Stimulated activated CD4-positive, alpha-beta T cell treated with anti-CD3 and anti-CD28 coated beads, Interleukin-12 subunit alpha, Interleukin-12 subunit beta, amount 100 ng/mL, for 48 hours (primary cell): ENCODE data around the gene PADI1.
"Not testable (repeated sequence)": the region's sequence is repeated elsewhere in the genome, so short reads cannot be mapped to it uniquely, and the experiment has no call there.

Source experiments
- DNase-seq, 3 donors: peaks; one replicate each; pipeline ENCODE4 v3.0.0-alpha.2; 2020; ENCODE audit warnings: low read depth in 2 of 3, low spot score in 1 of 3

The PADI1 gene

GRCh38 chr1:17239420-17239819 is 34.5 kb downstream of the PADI1 start:
- DNase-seq = peak in 2 of 3 donors; percentile 10 to 14

DNA sequence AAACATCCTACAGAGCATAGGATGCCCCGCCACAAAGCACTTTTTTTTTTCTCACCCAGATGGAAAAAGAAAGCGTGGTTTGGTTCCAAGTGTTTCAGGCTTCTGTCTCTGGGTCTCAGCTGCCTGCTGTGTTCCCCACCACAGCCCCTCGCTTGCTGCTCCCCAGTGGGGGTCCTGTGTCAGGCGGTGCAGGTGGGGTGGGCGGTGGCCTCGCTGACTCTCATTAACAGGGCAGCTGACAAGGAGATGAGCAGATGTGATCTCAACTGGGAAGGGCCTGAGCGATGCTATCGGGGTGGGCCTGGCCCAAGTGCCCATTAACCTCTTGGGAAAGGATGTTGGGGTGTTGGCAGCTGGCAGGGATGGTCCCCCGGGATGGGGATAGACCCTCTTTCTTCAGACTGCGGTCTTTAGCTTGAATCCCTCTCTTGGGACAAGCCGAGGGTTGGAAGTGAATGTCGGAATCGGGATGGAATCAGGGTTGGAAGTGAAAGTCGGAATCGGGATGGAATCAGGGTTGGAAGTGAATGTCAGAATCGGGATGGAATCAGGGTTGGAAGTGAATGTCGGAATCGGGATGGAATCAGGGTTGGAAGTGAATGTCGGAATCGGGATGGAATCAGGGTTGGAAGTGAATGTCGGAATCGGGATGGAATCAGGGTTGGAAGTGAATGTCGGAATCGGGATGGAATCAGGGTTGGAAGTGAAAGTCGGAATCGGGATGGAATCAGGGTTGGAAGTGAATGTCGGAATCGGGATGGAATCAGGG is 36.3 kb downstream of the PADI1 start:
- DNase-seq = not testable (repeated sequence)

DNA sequence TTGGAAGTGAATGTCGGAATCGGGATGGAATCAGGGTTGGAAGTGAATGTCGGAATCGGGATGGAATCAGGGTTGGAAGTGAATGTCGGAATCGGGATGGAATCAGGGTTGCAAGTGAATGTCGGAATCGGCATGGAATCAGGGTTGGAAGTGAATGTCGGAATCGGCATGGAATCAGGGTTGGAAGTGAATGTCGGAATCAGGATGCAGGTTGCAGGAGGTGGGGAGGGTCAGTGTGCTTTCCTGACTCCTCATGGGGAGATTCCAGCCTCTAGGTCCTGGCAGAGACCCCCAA is 36.8 kb downstream of the PADI1 start:
- not testable (repeated sequence) for DNase-seq

DNA sequence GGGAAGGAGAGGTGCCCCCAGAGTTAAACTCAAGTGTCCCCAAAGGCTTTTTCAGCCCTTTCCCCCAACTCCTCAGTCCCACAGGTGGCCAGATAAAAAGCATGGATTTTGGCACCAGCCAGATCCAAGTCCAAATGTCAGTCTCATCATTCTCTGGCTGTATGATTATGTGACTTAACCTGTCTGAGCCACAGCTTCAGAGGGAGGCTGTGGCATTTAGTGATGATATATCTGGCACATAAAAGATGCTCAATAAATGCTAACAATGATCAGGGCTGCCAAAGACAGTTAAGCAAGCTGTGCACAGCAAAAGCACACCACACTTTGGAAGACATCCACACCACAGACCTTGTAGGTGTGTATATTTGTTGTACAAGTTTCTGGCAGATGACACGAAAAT is 38.3 kb downstream of the PADI1 start:
- DNase-seq = no peak

- no peak for DNase-seq
Measured at GRCh38 chr1:17244821-17245740, 40.2 kb downstream of the PADI1 start.

GRCh38 chr1:17245816-17246325 is 40.9 kb downstream of the PADI1 start:
- DNase-seq = no peak

DNA sequence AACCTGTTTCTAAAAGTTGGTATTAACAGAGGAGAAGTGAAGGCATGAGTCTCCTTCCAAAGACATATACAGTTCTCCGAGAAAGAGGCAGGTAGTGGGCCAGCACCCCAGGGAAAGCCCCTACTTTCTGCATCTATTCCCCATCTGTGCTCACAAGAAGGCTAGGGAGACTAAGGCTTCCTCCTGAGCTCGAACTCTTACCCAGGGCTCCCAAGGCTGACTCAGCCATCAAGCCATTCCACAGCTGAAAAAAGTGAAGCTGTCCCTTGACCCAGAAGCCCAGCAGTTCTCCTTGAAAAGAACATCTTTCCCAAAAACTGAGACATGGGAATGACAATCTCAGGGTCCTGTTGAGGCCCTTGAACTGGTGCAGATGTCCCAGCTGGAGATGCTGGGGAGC is 42.0 kb downstream of the PADI1 start:
- DNase-seq = no peak

- no peak for DNase-seq
Measured at GRCh38 chr1:17248781-17249180, 43.9 kb downstream of the PADI1 start, which contains the start of gene PADI3. PADI3 (plus strand) TSS chr1:17249098; CDS start chr1:17249138, 40 bp downstream.

GRCh38 chr1:17250601-17251000 is 45.7 kb downstream of the PADI1 start:
- no peak for DNase-seq

DNA sequence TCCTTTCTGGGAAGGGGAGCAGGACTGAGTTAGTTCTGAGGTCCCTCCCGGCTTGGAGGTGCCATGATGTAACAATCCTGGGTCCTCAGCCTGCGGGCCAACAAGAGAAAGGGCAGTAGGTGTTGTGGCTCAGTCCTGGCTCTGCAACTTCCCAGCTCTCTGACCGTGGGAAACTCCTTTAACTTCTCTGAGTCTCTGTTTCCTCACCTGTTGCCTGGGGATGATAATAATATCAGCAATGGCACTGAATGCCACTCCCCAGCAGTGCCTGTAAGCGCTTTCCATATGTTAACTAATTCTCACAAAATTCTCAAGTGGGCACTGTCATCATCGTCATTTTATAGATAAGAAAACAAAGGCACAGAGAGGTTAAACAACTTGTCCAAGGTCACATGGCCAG is 46.3 kb downstream of the PADI1 start:
- DNase-seq = no peak

DNA sequence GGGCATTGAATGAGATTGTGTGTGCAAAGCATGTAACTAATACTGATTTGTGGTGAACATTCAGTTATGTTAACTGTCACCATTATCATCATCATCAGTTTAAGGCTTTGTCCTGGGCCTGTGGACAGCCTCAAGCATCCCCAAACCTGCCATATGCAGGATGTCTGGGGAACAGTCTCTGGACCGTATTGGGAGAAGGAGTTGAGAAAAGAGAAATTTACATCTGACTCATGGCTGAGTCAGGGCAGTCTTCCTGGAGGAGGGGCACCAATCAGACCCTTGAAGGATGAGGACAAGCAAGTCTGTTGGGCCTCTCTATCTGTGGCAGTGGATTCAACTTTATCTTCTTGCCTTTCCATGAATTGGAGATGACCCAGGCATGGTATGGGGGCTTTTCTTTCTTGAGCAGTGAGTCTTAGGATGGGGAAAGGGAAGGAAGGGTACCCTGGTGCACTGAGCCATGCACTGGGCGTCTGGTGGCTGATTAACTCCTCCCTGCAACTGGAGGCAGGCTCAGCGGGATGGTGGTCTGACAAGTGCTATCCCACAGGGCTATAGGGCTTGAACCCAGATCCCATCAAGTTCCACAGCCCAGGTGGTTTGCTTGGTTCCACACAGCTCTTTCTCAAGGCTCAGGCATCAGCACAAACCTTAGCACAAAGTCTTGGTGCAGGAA is 46.9 kb downstream of the PADI1 start:
- DNase-seq = no peak

GRCh38 chr1:17255336-17255735 is 50.4 kb downstream of the PADI1 start:
- no peak for DNase-seq

- DNase-seq = no peak
Measured at GRCh38 chr1:17258116-17258757, 53.3 kb downstream of the PADI1 start.

- no peak for DNase-seq
Measured at GRCh38 chr1:17258758-17259130, 53.8 kb downstream of the PADI1 start.

- DNase-seq = no peak
Measured at GRCh38 chr1:17259233-17259873, 54.4 kb downstream of the PADI1 start.

DNA sequence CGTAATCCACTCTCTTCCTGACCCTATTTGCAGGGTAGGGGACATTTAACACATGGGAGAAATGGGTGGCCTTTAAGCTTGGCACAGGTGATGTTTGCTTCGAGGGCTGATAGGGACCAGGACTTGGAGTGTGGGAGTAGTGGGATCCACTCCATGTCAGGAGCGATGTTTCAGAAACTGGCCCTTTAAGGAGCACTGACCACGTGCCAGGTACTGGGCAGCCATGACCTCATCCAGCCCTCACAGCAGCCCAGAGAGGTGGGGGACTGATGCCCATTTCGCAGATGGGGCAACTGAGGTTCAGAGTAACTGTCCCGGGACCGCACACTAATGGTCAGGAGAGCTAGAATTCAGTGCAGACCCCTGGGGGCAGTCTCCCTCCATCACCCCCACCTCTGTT is 55.3 kb downstream of the PADI1 start:
- DNase-seq = no peak

GRCh38 chr1:17260738-17261137 is 55.8 kb downstream of the PADI1 start:
- DNase-seq = no peak

- no peak for DNase-seq
Measured at GRCh38 chr1:17263936-17264335, 59.0 kb downstream of the PADI1 start.

DNA sequence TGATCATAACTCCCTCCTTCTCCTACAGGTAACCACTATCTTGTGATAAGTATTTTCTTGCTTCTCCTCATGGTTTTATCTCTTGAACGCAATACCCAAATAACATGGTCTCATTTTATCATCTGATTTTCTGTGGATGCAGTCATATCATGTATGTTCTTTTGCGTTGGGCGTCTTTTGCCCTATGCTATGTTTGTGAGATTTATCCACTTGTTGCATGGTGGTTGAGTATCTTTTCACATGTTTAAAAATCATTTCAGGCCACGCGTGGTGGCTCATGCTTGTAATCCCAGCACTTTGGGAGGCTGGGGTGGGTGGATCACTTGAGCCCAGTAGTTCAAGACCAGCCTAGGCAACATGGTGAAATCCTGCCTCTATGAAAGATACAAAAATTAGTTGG is 59.5 kb downstream of the PADI1 start:
- DNase-seq = no peak

DNA sequence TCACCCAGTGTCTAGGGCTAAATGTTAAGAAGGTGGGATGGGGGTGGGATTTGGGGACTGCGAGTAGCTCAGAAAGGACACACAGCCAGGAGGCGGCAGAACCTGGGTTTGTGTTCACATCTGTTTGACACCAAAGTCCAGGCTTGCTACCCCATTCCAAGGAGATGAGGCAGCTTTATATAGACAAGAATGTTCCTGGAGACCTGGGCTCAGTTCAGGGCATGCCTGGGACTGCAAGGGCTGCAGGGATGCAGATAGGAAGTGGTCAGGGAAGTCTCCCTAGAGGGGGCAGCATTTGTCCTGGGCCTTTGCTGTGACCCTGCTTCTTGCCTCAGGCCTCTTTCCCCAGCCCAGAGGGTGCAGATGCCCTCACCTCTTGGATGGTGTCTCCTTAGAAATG is 60.2 kb downstream of the PADI1 start:
- DNase-seq = no peak

DNA sequence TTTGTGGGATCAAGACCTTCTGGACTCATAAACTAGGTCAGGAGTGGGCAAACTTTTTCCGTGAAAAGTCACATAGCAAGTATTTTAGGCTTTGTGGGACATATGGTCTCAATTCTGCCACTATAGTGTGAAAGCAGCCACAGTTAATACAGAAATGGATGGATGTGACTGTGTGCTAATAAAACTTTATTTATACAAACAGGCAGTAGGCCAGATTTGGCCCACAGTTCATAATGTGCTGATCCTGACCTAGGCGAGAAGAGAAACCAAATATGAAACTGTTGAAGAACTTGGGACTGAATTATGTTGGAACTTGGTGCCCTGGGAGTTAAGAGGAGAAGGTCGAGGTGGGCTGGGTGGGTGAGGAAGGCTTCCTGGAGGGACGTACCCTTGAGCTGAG is 61.0 kb downstream of the PADI1 start:
- DNase-seq = no peak
